MM.1S (cell line): Measurements from ENCODE around the gene ZNF555.

ENCODE experiments used
- DNase-seq: peaks from one replicate; pipeline ENCODE4 v3.0.0-alpha.2; 2015
- H2AFZ ChIP-seq: fragments of 300-600 bp; sonication (generic); 2 replicates; pipeline ENCODE4 v1.6.0; 2016; ENCODE audit warnings: antibody characterized with exemption, low read length
- H3F3A ChIP-seq: fragments of 300-600 bp; sonication (generic); 2 replicates; pipeline ENCODE4 v1.6.1; 2016; ENCODE audit warnings: mild to moderate bottlenecking, antibody characterized with exemption, low read length, moderate library complexity, mixed read lengths; ENCODE audit not compliant: insufficient read depth
- H3K27ac ChIP-seq: fragments of 300-600 bp; sonication (generic); 2 replicates; pipeline ENCODE4 v1.5.1; 2016; ENCODE audit warnings: mild to moderate bottlenecking, low read length
- H3K27me3 ChIP-seq: fragments of 300-600 bp; sonication (generic); replicated peaks from 2 replicates; pipeline ENCODE4 v1.6.0; 2016; ENCODE audit warnings: low read length; ENCODE audit not compliant: insufficient read depth
- H3K36me3 ChIP-seq: fragments of 300-600 bp; sonication (generic); replicated peaks from 2 replicates; pipeline ENCODE4 v1.6.1; 2016; ENCODE audit warnings: mild to moderate bottlenecking, low read length, mixed read lengths; ENCODE audit not compliant: insufficient read depth
- H3K4me1 ChIP-seq: fragments of 300-600 bp; sonication (generic); 2 replicates; pipeline ENCODE4 v1.6.1; 2016; ENCODE audit warnings: low read length, mixed read lengths
- H3K4me2 ChIP-seq: fragments of 300-600 bp; sonication (generic); 2 replicates; pipeline ENCODE4 v1.6.0; 2016; ENCODE audit warnings: low read depth, low read length
- H3K4me3 ChIP-seq: fragments of 300-600 bp; sonication (generic); 2 replicates; pipeline ENCODE4 v1.5.1; 2016; ENCODE audit warnings: low read length, mixed read lengths
- H3K79me2 ChIP-seq: fragments of 300-600 bp; sonication (generic); 2 replicates; pipeline ENCODE4 v1.6.1; 2016; ENCODE audit warnings: mixed run types, low read length, mixed read lengths
- H3K9ac ChIP-seq: fragments of 300-600 bp; sonication (generic); 2 replicates; pipeline ENCODE4 v1.6.1; 2016; ENCODE audit warnings: low read length, mixed read lengths
- H3K9me2 ChIP-seq: fragments of 300-600 bp; sonication (generic); replicated peaks from 2 replicates; pipeline ENCODE4 v1.6.1; 2016; ENCODE audit warnings: mild to moderate bottlenecking, low read length, mixed read lengths; ENCODE audit not compliant: insufficient read depth
- H3K9me3 ChIP-seq: fragments of 300-600 bp; sonication (generic); replicated peaks from 2 replicates; pipeline ENCODE4 v1.6.1; 2016; ENCODE audit warnings: mild to moderate bottlenecking, low read length, mixed read lengths; ENCODE audit not compliant: insufficient read depth
- H4K20me1 ChIP-seq: fragments of 300-600 bp; sonication (generic); 2 replicates; pipeline ENCODE4 v1.6.1; 2016; ENCODE audit warnings: mild to moderate bottlenecking, low read length, moderate library complexity, mixed read lengths; ENCODE audit not compliant: insufficient read depth
- EZH2 ChIP-seq: fragments of 300-600 bp; sonication (generic); optimal IDR thresholded peaks from 2 replicates; pipeline ENCODE3; 2017; ENCODE audit warnings: low read depth, mild to moderate bottlenecking, antibody characterized with exemption, low read length, mixed read lengths
- EZH2phosphoT487 ChIP-seq: fragments of 300-600 bp; sonication (generic); IDR thresholded peaks from 2 replicates; pipeline ENCODE4 v1.6.1; 2018; ENCODE audit warnings: antibody characterized with exemption, low read length
- TF ChIP-seq, protein P1 (sequence below): fragments of 300-600 bp; sonication (generic); IDR thresholded peaks from 2 replicates; pipeline ENCODE4 v1.5.1; 2016; ENCODE audit warnings: antibody characterized with exemption, low read length, mixed read lengths

Gene ZNF555

DNA sequence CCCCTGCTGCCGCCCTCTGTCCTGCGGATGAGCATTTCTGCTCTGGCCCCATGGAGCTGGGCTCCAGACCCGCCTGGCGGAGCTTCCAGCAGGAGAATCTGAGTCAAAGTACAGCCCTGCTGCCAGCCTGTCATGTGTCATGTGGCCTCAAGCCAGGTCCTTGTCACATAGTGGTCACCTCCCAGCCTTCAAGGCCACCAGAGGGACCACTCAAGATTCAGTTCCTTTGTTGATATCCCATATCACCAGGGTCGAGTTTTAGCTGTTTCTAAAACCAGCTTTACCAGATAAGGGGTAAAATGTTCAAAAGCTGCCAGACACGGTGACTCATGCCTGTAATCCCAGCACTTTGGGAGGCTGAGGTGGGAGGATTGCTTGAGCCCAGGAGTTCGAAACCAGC, 42.5 kb upstream of the ZNF555 start:
- no peak overlapping the region for H3K4me3 ChIP-seq
- no peak overlapping the region for H3K9ac ChIP-seq
- H3K4me2 ChIP-seq = no peak overlapping the region
- H4K20me1 ChIP-seq = no peaks in the 10 kb centered on the region
- H3K4me1 ChIP-seq = no peaks in the 10 kb centered on the region
- TF ChIP-seq EZH2phosphoT487 (no peak), EZH2 (no peak)
- TF ChIP-seq, protein P1, sequence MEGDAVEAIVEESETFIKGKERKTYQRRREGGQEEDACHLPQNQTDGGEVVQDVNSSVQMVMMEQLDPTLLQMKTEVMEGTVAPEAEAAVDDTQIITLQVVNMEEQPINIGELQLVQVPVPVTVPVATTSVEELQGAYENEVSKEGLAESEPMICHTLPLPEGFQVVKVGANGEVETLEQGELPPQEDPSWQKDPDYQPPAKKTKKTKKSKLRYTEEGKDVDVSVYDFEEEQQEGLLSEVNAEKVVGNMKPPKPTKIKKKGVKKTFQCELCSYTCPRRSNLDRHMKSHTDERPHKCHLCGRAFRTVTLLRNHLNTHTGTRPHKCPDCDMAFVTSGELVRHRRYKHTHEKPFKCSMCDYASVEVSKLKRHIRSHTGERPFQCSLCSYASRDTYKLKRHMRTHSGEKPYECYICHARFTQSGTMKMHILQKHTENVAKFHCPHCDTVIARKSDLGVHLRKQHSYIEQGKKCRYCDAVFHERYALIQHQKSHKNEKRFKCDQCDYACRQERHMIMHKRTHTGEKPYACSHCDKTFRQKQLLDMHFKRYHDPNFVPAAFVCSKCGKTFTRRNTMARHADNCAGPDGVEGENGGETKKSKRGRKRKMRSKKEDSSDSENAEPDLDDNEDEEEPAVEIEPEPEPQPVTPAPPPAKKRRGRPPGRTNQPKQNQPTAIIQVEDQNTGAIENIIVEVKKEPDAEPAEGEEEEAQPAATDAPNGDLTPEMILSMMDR = no peak
- H3K9me3 ChIP-seq = no peaks in the 10 kb centered on the region
- H3K79me2 ChIP-seq = peaks cover 18% of the 10 kb centered on the region
- no peak overlapping the region for H3K27ac ChIP-seq
- peaks cover 13% of the 10 kb centered on the region for H3K36me3 ChIP-seq
- no peaks in the 10 kb centered on the region for H3F3A ChIP-seq
- H3K9me2 ChIP-seq = no peaks in the 10 kb centered on the region
- no peak for DNase-seq
- H3K27me3 ChIP-seq = no peaks in the 10 kb centered on the region
- H2AFZ ChIP-seq = no peak overlapping the region

DNA sequence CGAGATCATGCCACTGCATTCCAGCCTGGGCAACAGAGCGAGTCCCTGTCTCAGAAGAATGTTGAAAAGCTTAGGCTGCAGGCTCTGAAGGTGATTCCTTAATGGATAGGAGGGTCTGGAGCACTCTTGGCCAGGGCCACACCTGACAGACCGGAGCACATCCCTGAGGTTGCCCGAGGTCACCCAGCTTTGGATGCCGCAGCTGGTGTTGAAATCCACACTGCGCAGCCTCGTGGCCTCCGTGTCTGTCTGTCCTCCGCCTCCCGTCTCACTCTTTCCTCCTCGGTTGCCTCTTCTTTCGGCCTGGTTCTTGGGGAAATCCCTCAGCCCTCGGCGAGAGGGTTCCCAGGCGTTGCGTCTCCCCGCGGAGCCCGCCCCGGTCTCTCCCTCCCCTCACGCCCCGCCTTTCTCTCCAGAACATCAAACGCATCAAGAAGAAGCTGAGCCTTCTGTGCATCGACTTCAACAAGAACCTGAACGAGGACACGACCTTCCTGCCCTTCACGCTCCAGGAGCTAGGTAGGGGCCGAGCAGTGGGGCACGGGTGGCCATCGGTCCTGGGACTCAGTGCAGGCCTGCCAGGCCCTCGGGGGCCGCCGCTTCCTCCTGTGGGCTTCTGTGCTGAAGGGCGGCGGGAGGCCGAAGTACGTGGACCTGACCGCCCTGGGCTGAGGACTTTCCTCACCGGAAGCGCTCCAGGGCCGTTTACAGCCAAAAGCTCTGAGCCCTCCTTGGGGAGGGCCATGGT, 41.8 kb upstream of the ZNF555 start:
- H3K4me3 ChIP-seq = no peak overlapping the region
- H3K79me2 ChIP-seq = peaks cover 18% of the 10 kb centered on the region
- no peaks in the 10 kb centered on the region for H3F3A ChIP-seq
- H3K27me3 ChIP-seq = no peaks in the 10 kb centered on the region
- no peak overlapping the region for H3K27ac ChIP-seq
- no peak for DNase-seq
- no peaks in the 10 kb centered on the region for H3K4me1 ChIP-seq
- H2AFZ ChIP-seq = no peak overlapping the region
- H3K36me3 ChIP-seq = peaks cover 13% of the 10 kb centered on the region
- no peak overlapping the region for H3K9ac ChIP-seq
- TF ChIP-seq EZH2phosphoT487 = no peak
- TF ChIP-seq, protein P1 = no peak
- TF ChIP-seq EZH2 = no peak
- H3K9me2 ChIP-seq = no peaks in the 10 kb centered on the region
- H4K20me1 ChIP-seq = no peaks in the 10 kb centered on the region
- no peaks in the 10 kb centered on the region for H3K9me3 ChIP-seq
- H3K4me2 ChIP-seq = no peak overlapping the region

DNA sequence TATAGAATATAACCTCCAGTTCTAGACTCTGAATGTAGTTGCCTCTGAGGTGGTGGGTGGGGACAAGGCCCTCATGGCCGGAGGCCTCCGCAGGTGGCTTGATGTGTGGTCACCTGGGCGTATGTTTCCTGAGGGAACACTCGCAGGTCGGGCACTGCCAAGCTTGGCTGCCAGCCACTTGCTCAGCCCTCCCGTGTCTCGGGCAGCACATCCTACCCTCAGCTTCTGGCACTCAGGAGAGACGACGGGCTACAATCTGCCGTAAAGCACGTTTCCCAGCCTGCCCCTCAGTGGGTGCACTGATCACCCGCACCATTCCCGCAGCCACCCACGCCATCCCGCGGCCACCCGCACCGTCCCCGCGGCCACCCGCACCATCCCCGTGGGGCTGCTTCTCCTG, 40.8 kb upstream of the ZNF555 start:
- H3K4me1 ChIP-seq = no peaks in the 10 kb centered on the region
- no peak for TF ChIP-seq EZH2phosphoT487
- TF ChIP-seq EZH2 = no peak
- TF ChIP-seq, protein P1 = no peak
- no peaks in the 10 kb centered on the region for H3K9me3 ChIP-seq
- H2AFZ ChIP-seq = no peak overlapping the region
- H3K9me2 ChIP-seq = no peaks in the 10 kb centered on the region
- H3K4me3 ChIP-seq = no peak overlapping the region
- no peaks in the 10 kb centered on the region for H4K20me1 ChIP-seq
- H3K9ac ChIP-seq = no peak overlapping the region
- peaks cover 15% of the 10 kb centered on the region for H3K79me2 ChIP-seq
- H3K27me3 ChIP-seq = no peaks in the 10 kb centered on the region
- H3K27ac ChIP-seq = no peak overlapping the region
- DNase-seq = no peak
- no peaks in the 10 kb centered on the region for H3F3A ChIP-seq
- H3K36me3 ChIP-seq = peaks cover 18% of the 10 kb centered on the region
- no peak overlapping the region for H3K4me2 ChIP-seq
